NCI-H226 (cell line): ENCODE data around the gene PAPPA2.

ENCODE experiments used
- DNase-seq: peaks from one replicate; pipeline ENCODE4 v3.0.0-alpha.2; 2015

Gene PAPPA2

GRCh38 chr1:176877557-176877956, 414.6 kb downstream of the PAPPA2 start:
- DNase-seq = no peak

GRCh38 chr1:176878750-176879536, 416.0 kb downstream of the PAPPA2 start:
- DNase-seq = no peak

- DNase-seq = no peak
Observed at GRCh38 chr1:176879784-176880620, 417.0 kb downstream of the PAPPA2 start.

DNA sequence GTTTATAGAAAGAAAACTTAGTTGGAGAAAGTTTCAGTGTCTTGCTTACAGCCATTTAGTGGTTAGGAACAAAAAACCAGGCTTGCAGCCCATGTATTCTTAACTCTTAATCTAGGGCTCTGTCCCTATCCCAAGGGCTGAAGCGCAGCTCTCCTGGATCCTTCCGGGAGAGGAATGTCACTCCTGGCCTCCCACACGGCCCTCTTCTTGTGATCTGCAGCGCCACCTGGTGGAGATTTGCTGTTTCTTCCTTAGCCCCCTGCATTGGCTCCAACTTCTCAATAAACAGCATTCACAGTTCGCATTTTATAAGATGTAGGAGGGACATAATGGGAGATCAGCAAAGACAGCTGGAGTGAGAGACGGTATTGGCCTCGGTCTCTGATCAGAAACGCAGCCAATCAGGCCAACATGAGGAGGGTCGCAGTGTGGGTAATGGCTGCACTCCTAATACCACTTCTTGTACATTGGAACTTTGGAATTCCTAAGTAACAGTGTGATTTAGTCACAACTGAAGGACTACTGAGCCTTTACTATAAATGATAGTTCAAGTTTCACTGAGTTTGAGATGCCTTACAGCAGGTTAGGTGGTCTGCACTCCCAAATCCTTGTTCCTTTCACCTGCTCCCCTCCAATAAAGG, 418.1 kb downstream of the PAPPA2 start:
- peak; percentile 29 for DNase-seq

- DNase-seq = no peak
Observed at GRCh38 chr1:176884286-176884685, 421.3 kb downstream of the PAPPA2 start.

DNA sequence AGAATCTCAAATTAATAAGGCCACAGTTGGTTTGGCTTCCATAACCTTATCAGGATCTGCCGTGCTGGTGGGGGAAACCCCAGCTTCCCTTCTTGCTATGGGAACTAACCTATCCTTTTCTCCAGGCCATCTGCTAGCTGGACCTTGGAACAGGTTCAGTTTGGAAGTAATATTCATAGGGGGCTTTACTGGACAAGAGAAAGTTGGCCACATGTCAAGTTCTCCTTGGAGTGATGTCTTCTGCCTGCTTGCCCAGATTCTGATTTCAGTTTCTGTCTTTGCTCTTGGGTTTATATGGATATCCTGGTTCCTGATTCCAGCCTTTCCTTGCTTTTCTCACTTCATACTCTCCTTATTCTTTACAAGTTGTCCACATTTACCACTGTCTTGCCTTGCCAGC, 421.9 kb downstream of the PAPPA2 start:
- no peak for DNase-seq

DNA sequence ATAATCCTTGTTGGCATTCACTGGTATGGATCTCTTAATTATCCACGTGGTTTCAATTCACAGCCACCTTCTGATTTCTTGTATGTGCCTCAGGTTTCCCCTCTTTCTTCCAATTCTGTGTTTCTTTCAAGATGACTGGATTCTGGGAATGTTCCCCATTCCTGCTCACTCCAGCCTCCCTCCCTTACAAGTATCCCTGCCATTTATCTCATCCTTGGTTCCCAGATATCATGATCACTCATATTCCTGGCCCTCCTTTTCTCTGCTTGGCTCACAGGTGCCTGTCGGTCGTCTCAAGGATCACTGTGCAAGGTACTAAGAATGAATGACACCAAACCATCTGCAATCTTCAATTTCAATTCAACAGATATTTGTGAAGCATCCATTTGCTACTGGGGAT, 422.4 kb downstream of the PAPPA2 start:
- no peak for DNase-seq

DNA sequence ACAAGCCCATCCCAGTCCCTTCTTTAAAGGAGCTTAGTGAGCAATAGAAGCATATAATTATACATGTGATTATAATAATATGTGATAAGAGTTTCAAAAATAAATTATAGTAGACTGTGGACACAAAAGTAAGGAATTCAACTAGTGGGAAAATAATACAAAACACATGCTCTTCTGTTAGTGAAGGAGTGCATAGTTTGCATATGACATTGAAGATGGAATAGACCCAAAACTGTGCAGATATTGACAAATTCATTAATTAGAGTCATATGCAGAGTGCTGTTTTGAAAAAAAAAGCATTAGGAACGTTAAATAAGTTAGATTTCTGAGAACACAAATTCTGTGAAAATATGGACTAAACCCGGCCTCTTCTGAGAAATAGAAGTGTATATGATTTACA, 422.8 kb downstream of the PAPPA2 start:
- DNase-seq = no peak

DNA sequence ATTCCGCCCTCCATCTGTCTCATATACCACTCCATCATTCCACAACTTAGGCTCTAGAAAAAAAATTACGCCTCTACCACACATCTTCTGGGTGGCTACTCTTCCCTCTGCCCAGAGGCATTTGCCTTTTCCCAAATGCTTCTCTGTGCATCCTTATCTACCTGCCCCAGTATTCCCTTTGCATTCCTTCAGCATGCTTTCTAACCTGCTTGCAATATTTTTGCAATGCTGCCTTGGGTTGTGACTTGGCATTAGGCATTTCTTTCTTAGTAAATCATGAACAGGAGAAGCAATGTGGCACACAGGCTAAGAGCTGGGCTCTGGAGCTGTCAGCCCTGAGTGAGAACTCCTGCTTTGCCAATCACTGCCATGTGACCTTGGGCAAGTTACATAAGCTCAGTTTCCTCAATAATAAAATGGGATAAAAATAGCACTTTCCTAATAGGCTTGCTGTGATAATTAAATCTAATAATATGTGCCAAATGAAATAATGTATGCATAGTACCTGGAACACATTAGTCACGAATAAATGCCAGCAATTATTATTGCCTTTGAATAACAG, 425.6 kb downstream of the PAPPA2 start:
- no peak for DNase-seq

DNA sequence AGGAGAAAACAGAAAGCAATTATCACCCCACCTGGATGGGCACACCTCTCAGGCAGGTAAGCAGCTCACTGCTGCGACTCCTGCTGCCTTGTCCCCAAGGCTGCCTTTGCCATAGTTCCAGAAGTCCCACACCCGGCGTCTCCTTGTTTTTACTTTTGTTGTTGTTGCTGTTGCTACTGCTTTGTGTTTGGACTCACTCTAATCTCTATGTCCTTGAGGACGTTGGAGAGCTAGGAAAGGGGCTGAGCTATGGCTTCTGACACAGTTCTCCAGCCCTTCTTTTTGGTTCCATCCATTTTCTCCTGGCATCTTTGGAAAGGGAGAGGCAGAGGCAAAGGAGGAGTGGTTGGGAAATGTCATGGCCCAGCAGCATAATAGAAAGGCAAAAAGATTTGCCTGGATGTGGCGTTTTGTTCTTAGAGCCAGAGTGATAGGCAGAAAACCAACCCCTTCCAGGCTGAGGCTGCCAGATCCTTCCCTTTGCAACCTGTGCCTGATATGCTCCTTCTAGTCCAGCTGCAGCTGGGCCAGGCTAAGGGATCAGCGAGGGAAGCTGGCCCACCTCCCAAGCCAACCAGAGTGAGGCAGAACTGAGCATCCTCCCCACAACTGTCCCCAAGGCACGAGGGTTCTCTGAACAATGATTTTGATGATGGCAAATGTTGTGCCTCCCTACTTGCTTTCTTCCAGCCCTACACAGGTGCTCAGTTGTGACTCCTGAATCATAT, 430.8 kb downstream of the PAPPA2 start:
- DNase-seq = no peak

DNA sequence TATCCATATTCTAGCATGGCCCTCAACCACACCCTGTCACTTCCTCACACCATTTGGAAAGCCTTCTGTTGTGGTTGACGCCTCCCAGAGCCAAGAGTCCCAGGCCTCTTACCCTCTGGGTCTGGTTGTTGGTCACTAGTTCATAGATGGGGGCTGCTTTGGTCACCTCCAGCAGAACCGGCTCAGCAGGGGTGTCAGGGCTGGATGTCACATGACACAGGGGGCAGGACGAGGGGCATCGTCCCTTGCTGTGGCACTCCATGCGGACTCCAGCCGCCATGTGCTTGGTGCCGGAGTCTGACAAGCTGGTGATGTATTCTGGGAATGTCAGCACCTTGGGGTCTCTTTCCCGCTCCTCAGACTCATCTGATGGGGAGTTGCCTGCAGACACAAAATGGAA, 431.5 kb downstream of the PAPPA2 start:
- no peak for DNase-seq
